GM20431 (cell line): ENCODE measurements around the gene CD9.

Experiments
- in situ Hi-C: fragments of 300-500 bp; cut with MseI, MboI; formaldehyde crosslinking; loops from one replicate; pipeline ENCODE4 v1.15.0; 2020; ENCODE audit warnings: low sequenced_read_pairs; ENCODE audit not compliant: unreplicated experiment

Gene CD9

DNA sequence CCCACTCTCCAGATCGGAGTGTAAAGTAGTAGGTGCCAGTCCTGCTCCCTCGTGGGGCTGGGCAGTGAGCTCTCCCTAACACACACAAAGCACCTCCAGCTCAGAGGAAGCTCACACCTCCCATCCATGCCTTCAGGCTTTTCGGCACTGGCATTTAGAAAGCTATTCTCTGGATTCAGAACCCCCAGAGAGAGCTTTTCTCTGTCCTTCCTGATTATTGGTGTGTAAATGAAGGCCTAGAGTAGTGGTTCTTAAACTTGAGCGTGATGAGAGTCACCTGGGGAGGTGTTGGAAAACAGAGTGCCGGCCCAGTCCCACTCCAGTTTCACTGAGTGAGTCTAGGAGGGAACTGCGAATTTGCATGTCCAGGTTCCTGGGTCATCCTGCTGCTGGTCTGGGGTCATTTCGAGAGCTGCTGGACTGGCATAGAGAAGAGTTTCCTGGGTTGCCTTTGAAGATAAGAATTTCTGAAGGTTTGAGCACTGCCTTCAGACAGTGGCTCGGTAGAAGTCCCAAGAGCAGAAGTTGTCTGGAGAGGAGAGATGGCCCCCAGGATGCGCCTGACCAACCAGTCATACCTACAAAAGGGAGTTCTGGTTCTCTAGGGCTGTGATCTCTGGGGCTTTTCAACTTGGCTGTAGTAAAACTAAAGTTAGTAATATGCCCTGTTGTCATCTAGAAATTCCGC lies 15.1 kb downstream of the CD9 start:
- in situ Hi-C loops, result no loop called here

GRCh38 chr12:6215932-6216494 lies 15.8 kb downstream of the CD9 start:
- in situ Hi-C loops, result no loop called here

DNA sequence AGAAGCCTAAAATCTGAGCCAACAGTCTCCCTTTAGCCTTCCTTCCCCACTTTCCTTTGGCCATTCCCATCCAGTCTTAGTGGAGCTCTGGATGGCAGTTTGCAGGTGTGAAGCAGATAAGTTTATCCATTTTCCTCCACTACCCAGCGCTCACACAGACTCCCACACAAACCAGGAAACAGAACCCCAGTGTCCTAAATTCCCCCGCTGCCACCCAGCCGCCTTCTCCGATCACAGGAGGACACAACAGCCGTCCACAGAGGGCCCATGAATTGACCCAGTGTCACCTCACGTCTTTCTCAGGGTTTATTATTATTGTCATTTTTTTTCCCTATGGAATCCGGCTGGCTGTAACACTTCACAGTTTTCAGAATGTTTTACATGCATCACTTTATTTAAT lies 16.4 kb downstream of the CD9 start:
- in situ Hi-C loops, result no loop called here

DNA sequence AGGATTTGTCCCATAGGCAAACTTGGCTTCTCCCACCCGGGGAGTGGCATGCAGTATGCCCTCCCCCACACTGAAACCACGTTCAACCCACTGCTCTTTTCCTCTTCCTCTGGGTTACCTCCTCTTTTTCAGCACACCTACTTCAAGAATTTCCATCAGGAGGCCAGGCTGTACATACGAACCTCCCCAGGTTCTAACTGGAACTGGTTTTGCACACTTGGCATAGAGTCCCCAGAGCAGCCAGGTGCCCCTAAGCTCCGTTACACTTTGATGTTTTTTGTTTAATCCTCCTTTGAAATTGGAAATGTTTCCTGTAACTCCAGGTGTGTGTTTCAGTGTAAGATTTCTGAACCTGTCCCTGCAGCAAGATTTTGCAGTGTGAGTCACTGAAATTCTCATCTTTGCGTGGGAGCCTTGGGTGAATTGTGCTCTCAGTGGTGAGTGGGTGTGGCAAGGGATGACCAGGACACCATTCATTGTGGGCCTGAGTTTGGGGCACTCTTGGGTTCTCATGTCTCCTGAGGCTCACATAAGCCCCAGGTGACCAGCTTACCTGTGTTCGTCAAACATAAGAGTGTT lies 18.2 kb downstream of the CD9 start:
- in situ Hi-C loops, result no loop called here

- in situ Hi-C loops, result no loop called here
Observed at GRCh38 chr12:6219980-6220379, 19.8 kb downstream of the CD9 start.

- in situ Hi-C loops, result no loop called here
Observed at GRCh38 chr12:6221146-6221545, 20.9 kb downstream of the CD9 start.

DNA sequence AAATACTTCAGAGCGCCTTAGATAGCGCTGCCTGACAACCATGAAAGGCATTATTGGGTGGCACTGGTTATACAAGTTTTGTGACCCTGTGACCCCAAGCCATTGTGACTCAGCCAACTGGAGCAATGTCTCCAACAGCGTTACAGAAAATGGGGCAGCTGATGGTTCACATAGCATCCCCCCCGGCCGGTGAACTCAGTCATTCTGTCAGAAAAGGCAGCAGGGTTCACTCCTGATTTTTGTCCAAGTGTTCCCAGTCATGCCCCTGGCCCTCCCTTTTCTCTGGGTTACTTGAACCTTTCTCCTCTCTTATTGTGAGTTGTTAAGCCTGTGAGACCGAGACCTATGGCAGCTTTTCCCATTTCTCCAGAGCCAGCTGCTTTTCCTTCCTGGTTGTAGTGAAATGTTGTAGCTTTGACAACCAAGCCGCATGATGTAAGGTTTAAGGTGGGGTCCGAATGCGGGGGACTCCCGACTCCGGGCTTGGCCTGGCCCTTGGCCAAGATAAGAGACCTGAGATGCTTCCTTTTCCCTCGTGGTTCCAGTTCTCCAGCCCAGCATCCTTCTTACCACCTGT lies 22.0 kb downstream of the CD9 start:
- in situ Hi-C loops, result no loop called here

DNA sequence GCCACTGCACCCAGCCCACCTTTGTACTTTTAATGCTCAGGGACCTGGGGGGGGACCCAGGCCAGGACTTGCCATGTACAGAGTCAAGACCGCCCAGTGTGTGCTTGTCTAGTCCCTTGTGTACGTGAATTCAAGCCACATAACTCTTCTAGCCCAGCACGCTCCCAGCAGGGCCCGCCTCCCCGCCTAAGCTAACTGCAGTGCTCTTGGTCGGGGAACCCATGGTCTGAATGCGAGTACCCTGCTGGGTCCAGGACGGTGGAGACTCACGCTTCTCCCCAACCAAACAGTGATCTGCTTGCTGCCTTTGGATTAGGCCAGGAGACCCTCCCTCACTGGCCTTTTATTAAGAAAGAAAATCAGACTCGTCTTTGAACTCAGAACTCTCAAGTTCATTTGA lies 23.3 kb downstream of the CD9 start:
- in situ Hi-C loops, result no loop called here

- in situ Hi-C loops, result no loop called here
Observed at GRCh38 chr12:6224550-6224949, 24.4 kb downstream of the CD9 start.

GRCh38 chr12:6225630-6226001 lies 25.4 kb downstream of the CD9 start:
- in situ Hi-C loops, result no loop called here

DNA sequence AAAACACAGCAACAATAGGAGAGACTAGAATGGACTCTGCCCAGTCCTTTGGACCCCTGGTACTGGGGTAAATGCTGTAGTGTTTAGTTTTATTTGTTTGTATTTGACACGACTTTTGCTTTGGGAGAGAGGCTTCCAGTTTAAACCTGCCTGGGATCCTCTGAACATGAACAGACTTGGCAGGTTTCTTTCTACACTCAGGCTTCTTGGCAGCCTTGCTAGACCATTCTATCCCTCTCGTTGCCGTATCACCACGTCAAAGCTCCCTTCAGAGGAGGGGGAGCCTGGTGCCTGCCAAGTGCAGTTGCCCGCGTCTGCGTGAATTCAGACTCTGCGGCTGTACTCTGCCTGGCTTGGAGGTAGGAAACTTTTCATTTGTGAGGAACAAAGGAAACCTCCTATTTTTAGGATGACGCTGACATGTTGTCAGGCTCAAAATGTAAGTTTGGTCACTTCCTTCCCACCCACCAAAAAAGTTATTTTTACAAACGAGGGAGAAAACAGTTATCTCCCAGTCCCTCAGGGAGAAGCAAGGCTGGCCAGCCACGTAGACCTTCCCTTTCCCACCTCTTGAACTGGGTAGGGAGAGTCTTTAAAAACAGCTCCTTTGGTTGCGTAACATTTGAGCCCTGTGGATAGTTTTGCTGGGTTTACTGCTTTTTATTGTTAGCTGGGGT lies 25.9 kb downstream of the CD9 start:
- in situ Hi-C loops, result no loop called here

- in situ Hi-C loops, result no loop called here
Observed at GRCh38 chr12:6226679-6227051, 26.5 kb downstream of the CD9 start.

DNA sequence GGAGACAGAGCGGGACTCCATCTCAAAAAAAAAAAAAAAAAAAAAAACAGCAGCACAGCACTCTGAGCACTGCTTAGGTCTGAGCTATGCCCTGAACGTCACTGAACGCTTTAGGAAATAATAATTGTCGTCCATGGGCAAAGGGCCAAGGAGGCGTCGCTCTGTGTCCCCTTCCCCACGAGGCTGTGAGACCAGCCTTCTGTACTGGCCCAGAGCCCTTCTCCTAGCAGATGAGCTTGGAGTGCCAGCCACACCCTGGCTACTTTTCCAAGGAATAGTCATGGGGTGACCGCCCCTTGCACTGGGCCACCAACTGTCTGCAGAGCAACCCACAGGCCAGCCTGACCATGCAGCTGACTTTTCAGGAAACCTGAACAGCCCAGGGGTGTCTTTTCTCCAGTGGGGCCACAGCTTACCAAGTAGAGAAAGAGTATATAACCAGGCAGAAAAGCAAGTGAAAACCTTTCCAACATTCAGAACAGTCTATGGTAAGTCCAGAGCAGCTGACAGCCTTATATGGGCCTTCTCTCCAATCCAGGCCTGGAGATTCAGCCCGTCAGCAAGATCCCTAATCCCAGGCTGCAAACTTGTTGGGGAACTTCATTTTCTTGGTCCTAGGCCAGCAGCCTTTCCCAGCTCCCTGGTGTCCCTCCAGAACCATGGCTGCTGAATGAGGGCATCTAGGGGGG lies 28.5 kb downstream of the CD9 start:
- in situ Hi-C loops, result no loop called here

- in situ Hi-C loops, result no loop called here
Observed at GRCh38 chr12:6229224-6230218, 29.3 kb downstream of the CD9 start.

DNA sequence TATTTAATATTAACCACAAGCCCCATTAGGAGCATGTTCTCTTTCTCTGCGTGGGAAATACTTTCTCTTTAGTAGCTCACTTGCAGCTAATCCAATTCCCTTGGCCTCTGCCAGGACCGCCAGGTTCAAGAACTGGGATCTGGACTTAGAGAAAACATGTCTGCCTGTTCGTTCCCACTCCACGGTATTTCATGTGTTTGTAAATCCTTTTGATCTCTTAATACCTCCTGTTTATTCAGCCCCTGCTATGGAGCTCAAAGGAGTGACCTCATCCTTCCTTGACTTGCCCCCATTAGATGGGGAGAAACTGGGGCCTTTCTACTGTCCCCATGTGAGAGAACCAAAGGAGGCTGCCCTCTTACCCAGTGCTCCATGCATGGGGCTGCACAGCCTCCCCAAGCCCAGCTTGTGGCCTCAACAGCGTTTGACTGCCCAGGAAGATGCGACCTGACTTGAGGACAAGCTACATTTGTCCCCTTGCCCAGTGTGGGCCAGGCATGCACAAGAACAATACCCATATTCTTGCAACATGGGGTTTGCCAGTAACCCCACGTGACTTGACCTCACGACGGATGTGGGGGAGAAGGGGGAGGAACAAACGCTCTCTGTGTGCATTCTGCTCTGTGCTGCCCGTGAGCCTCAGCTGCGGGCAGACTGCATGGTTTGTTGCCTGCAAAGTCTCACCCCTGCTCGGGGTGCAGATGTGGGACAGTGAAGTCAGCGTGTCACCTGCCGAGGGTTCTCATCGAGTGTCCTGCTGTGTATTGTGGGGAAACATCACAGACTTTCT lies 30.3 kb downstream of the CD9 start:
- in situ Hi-C loops, result no loop called here

GRCh38 chr12:6231359-6232268 lies 31.4 kb downstream of the CD9 start:
- in situ Hi-C loops, result no loop called here

DNA sequence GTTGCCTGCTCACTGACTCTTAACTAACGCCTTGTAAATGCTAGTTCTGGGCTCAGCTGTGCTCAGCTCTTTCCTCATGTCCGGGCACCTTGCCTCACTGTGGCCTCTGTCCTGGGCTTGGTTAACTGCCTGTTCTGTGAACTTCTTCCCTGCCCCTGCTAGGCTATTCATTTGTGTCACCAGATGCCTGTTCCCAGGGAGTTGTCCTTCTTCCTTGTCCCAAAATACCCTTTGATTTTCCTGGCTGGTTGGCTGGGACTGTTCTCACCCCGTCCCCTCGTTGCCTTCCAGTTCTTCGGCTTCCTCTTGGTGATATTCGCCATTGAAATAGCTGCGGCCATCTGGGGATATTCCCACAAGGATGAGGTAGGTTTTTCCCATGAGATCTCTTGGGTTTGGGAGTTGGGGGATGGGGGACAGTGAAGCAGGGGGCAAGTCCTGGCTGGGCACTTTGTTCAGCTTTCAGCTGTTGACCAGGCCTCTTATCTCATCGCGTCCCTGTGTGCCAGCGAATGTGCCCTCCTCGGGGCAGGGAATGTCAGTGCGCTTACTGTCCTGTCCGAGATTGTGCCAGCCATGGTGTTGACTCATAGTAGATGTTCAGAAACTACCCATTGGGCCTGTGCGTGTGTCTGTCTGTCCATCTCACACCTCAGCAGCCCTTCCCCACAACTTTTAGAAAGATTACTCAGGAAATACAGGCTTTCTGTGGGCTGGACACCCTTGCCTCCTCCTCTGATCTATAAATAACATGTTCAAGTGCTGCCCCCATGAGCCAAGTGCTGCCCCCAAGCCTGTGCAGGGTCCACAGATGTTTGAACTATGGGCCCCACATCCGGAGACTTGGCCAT lies 33.1 kb downstream of the CD9 start:
- in situ Hi-C loops, result no loop called here
